ENCODE measurements around the gene HTRA2.
"Not testable (repeated sequence)": the region's sequence is repeated elsewhere in the genome, so short reads cannot be mapped to it uniquely, and the experiment has no call there.

HTRA2 gene
- total RNA-seq = 22.2 to 44.8 (median 34.7) reads per million in 3 experiments

GRCh38 chr2:74529357-74530238 lies at the start of gene HTRA2, which contains the start of gene AUP1:
Gene HTRA2 (plus strand): TSS chr2:74529933. CDS start chr2:74530007, 74 bp downstream.
Gene AUP1 (minus strand): TSS chr2:74529706. CDS start chr2:74529629, 77 bp downstream.
- peak; percentile 86 for DNase-seq

- no peak for DNase-seq
Observed at GRCh38 chr2:74481431-74481830, 48.3 kb upstream of the HTRA2 start.

- DNase-seq = no peak
Observed at GRCh38 chr2:74481961-74482800, 47.6 kb upstream of the HTRA2 start.

- peak; percentile 94 for DNase-seq
Observed at GRCh38 chr2:74482801-74483674, 46.7 kb upstream of the HTRA2 start, which contains the start of the genes CCDC142 and TTC31. Gene CCDC142 (minus strand): TSS chr2:74482998. CDS start chr2:74482837, 161 bp downstream. Gene TTC31 (plus strand): TSS chr2:74483081. CDS start chr2:74483096, 15 bp downstream.

- DNase-seq = not testable (repeated sequence)
Observed at GRCh38 chr2:74483675-74484164, 46.0 kb upstream of the HTRA2 start.

- no peak for DNase-seq
Observed at GRCh38 chr2:74486141-74486540, 43.6 kb upstream of the HTRA2 start.

GRCh38 chr2:74488643-74489481 lies 40.9 kb upstream of the HTRA2 start:
- no peak for DNase-seq

- no peak for DNase-seq
Observed at GRCh38 chr2:74489906-74490305, 39.8 kb upstream of the HTRA2 start.

- no peak for DNase-seq
Observed at GRCh38 chr2:74491648-74492544, 37.8 kb upstream of the HTRA2 start.

- no peak for DNase-seq
Observed at GRCh38 chr2:74493546-74493945, 36.2 kb upstream of the HTRA2 start.

- no peak for DNase-seq
Observed at GRCh38 chr2:74495440-74495839, 34.3 kb upstream of the HTRA2 start.

- no peak for DNase-seq
Observed at GRCh38 chr2:74496997-74497776, 32.5 kb upstream of the HTRA2 start.

GRCh38 chr2:74497777-74498499 lies 31.8 kb upstream of the HTRA2 start:
- no peak for DNase-seq

- no peak for DNase-seq
Observed at GRCh38 chr2:74498500-74499266, 31.1 kb upstream of the HTRA2 start.

GRCh38 chr2:74499267-74499939 lies 30.3 kb upstream of the HTRA2 start, which contains the start of gene LBX2:
Gene LBX2 (minus strand): TSS chr2:74499603. CDS start chr2:74499537, 66 bp downstream.
- no peak for DNase-seq

- no peak for DNase-seq
Observed at GRCh38 chr2:74499940-74500577, 29.7 kb upstream of the HTRA2 start.

Measured in central memory CD4-positive, alpha-beta T cell (primary cell).